ENCODE measurements around the gene RNF207.

RNF207 gene

DNA sequence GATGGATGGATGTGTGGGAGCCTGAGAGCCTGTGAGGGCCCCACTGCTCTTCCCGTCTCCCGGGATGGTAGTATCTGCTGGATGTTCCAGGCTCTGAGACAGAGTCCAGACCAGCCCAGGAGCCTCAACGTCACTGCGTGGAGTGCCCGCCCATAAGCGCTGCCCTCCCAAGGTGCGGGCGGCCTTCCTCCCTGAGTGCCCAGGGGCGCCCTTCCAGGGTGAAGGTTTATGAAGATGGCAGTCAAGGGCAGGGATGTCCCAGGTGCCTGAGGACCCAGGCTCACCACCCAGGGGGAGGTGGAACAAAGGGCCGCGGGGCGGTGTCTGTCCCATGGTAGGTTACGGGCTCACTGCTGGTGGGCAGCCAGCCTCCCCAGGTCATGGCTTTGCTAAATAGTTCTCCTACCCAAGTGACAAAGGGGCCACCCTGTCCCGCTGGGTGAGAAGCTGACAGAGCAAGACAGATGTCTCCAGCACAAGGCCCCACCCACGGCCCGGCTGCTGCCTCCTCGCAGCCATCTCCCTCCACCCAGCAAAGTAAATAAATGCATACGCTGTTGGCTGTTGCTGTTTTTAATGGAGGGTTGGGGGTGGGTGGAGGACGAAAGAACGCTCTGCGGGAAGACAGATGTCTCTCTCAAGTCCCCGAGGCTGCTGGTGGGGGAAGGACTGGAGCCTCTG is 63.9 kb downstream of the RNF207 start:
- no peak for DNase-seq (ENCODE audit: low spot score)

DNA sequence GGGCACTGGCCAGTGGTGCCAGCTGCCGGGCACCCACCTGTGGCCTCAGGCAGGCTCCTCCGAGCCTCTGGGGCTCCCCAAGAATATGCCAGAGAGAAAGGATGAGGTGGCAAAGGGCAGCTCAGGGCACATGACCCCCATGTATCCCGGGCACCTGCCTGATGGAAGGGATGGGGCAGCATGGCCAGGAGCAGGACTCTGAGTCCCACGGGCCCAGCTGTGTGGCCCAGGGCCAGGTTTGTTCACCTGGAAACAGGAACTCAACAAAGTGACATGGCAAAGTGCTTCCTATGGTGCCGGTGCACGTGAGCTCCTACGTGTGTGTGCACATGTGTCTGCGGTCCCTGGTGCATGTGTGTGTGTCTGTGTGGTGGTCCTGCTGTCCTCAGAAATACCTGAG is 64.5 kb downstream of the RNF207 start:
- no peak for DNase-seq (ENCODE audit: low spot score)

All from kidney capillary endothelial cell (primary cell).